Sigmoid colon (tissue), 4 donors: ENCODE data around the gene ELF1.
"Not testable (repeated sequence)": the region's sequence is repeated elsewhere in the genome, so short reads cannot be mapped to it uniquely, and the experiment has no call there.

ENCODE experiments used
- CTCF ChIP-seq, 4 experiments: fragments of 450-650 bp in 3 of 4; fragments of 200-600 bp in 1 of 4; IDR thresholded peaks; one replicate each; pipeline ENCODE4 v1.5.1; 2016 to 2019; ENCODE audit warnings: antibody characterized with exemption in 4 of 4, mild to moderate bottlenecking in 3 of 4, moderate library complexity in 2 of 4
- EP300 ChIP-seq, 4 donors: sonication (generic); formaldehyde crosslinking; IDR thresholded peaks; one replicate each; pipeline ENCODE4 v1.6.1; 2017; ENCODE audit warnings: antibody characterized with exemption in 4 of 4
- POLR2A ChIP-seq, 2 donors: fragments of 450-650 bp; IDR thresholded peaks; one replicate each; pipeline ENCODE4 v1.6.1; 2016; ENCODE audit warnings: antibody characterized with exemption in 2 of 2, mild to moderate bottlenecking in 2 of 2, moderate library complexity in 2 of 2
- POLR2AphosphoS5 ChIP-seq, 4 donors: sonication (generic); formaldehyde crosslinking; IDR thresholded peaks; one replicate each; pipeline ENCODE4 v1.6.1; 2017; ENCODE audit warnings: antibody characterized with exemption in 4 of 4

GRCh38 chr13:40893573-40893972, 125.5 kb downstream of the ELF1 start:
- not testable (repeated sequence) for TF ChIP-seq POLR2A, CTCF, EP300, POLR2AphosphoS5 (IDR thresholded peaks at IDR 0.05)
